Duodenal mucosa (tissue), 2 donors: ENCODE measurements around the gene PRDX5.
"Not testable (repeated sequence)": the region's sequence is repeated elsewhere in the genome, so short reads cannot be mapped to it uniquely, and the experiment has no call there.

Experiments used
- H3K27ac ChIP-seq: one replicate; pipeline ENCODE4 v1.7.0; 2013; ENCODE audit warnings: low read depth, low read length
- H3K27me3 ChIP-seq, 2 donors: one replicate each; pipeline ENCODE4 v1.7.0; 2013; ENCODE audit warnings: low read length in 2 of 2, control low read depth in 1 of 2; ENCODE audit not compliant: insufficient read depth in 2 of 2, control insufficient read depth in 1 of 2
- H3K36me3 ChIP-seq, 2 donors: one replicate each; pipeline ENCODE4 v1.7.0; 2013; ENCODE audit warnings: low read length in 2 of 2, control low read depth in 1 of 2; ENCODE audit not compliant: insufficient read depth in 2 of 2, control insufficient read depth in 1 of 2
- H3K4me1 ChIP-seq, 2 donors: one replicate each; pipeline ENCODE4 v1.7.0; 2013; ENCODE audit warnings: low read length in 2 of 2, control low read depth in 1 of 2; ENCODE audit not compliant: insufficient read depth in 2 of 2, control insufficient read depth in 1 of 2
- H3K4me3 ChIP-seq, 2 donors: one replicate each; pipeline ENCODE4 v1.7.0; 2013; ENCODE audit warnings: low read length in 2 of 2, low read depth in 1 of 2
- H3K9ac ChIP-seq, 2 donors: one replicate each; pipeline ENCODE4 v1.7.0; 2013; ENCODE audit warnings: low read length in 2 of 2, low read depth in 1 of 2
- H3K9me3 ChIP-seq, 2 donors: one replicate each; pipeline ENCODE4 v1.7.0; 2013; ENCODE audit warnings: low read length in 2 of 2, control low read depth in 1 of 2; ENCODE audit not compliant: control insufficient read depth in 1 of 2

Gene PRDX5

GRCh38 chr11:64317325-64317960 is 478 bp upstream of the PRDX5 start, which contains the start of gene TRMT112:
Gene TRMT112, minus strand, starts transcription at chr11:64317559. Its CDS starts 33 bp downstream, at chr11:64317526.
- Histone ChIP-seq H3K9me3 (no peaks in the 10 kb centered on the region), H3K9ac (peak within 1 kb of the TSS; percentile 79 to 95), H3K4me3 (peak within 1 kb of the TSS; percentile 75 to 87), H3K27ac (peak within 1 kb of the TSS; percentile 98), H3K36me3 (peaks cover 25 to 34% of the 10 kb centered on the region in 2 donors), H3K4me1 (peaks cover 44 to 62% of the 10 kb centered on the region in 2 donors), H3K27me3 (no peaks in the 10 kb centered on the region)

GRCh38 chr11:64318766-64319761 is 1.1 kb downstream of the PRDX5 start:
- H3K36me3 ChIP-seq = peaks cover 21 to 29% of the 10 kb centered on the region in 2 donors
- H3K4me3 ChIP-seq = peak overlapping the region; percentile 75 to 87
- peaks cover 34 to 52% of the 10 kb centered on the region in 2 donors for H3K4me1 ChIP-seq

GRCh38 chr11:64320556-64320955 is 2.6 kb downstream of the PRDX5 start:
- no peak overlapping the region for H3K4me3 ChIP-seq
- peaks cover 8 to 14% of the 10 kb centered on the region in 2 donors for H3K36me3 ChIP-seq
- peaks cover 28 to 41% of the 10 kb centered on the region in 2 donors for H3K4me1 ChIP-seq
- no peaks in the 10 kb centered on the region for H3K9me3 ChIP-seq
- no peak overlapping the region for H3K27ac ChIP-seq
- H3K9ac ChIP-seq = no peak overlapping the region
- H3K27me3 ChIP-seq = no peaks in the 10 kb centered on the region

More at GRCh38 chr11:64318766-64319761, 1.1 kb downstream of the PRDX5 start:
- H3K9ac ChIP-seq = peak overlapping the region; percentile 79 to 95
- no peaks in the 10 kb centered on the region for H3K9me3 ChIP-seq
- no peaks in the 10 kb centered on the region for H3K27me3 ChIP-seq
- peak overlapping the region; percentile 98 for H3K27ac ChIP-seq

GRCh38 chr11:64321026-64321425 is 3.1 kb downstream of the PRDX5 start:
- Histone ChIP-seq H3K4me1 (peaks cover 27 to 39% of the 10 kb centered on the region in 2 donors), H3K9ac (peak overlapping the region; percentile 39 to 47), H3K36me3 (peaks cover 6 to 9% of the 10 kb centered on the region in 2 donors), H3K4me3 (no peak overlapping the region), H3K27ac (no peak overlapping the region), H3K27me3 (no peaks in the 10 kb centered on the region), H3K9me3 (no peaks in the 10 kb centered on the region)

GRCh38 chr11:64321533-64321932 is 3.6 kb downstream of the PRDX5 start:
- Histone ChIP-seq H3K27ac (peak overlapping the region; percentile 32), H3K9ac (peak overlapping the region; percentile 39 to 47), H3K4me1 (peaks cover 23 to 34% of the 10 kb centered on the region in 2 donors)

GRCh38 chr11:64322925-64323260 is 5.0 kb downstream of the PRDX5 start:
- Histone ChIP-seq H3K27me3 (no peaks in the 10 kb centered on the region), H3K4me1 (peaks cover 23 to 33% of the 10 kb centered on the region in 2 donors), H3K4me3 (no peak overlapping the region), H3K9ac (no peak overlapping the region), H3K27ac (no peak overlapping the region), H3K9me3 (no peaks in the 10 kb centered on the region), H3K36me3 (peaks cover 4 to 6% of the 10 kb centered on the region in 2 donors)

More at GRCh38 chr11:64321533-64321932, 3.6 kb downstream of the PRDX5 start:
- Histone ChIP-seq H3K27me3 (no peaks in the 10 kb centered on the region), H3K4me3 (no peak overlapping the region), H3K9me3 (no peaks in the 10 kb centered on the region), H3K36me3 (peaks cover 4 to 6% of the 10 kb centered on the region in 2 donors)

GRCh38 chr11:64323373-64323772 is 5.5 kb downstream of the PRDX5 start:
- no peak overlapping the region for H3K27ac ChIP-seq

GRCh38 chr11:64323984-64324383 is 6.1 kb downstream of the PRDX5 start:
- not testable (repeated sequence) for H3K27ac ChIP-seq

More at GRCh38 chr11:64323373-64323772, 5.5 kb downstream of the PRDX5 start:
- Histone ChIP-seq H3K36me3 (peaks cover 4 to 6% of the 10 kb centered on the region in 2 donors), H3K9me3 (no peaks in the 10 kb centered on the region), H3K4me3 (no peak overlapping the region), H3K9ac (no peak overlapping the region), H3K27me3 (no peaks in the 10 kb centered on the region), H3K4me1 (peaks cover 23 to 35% of the 10 kb centered on the region in 2 donors)

GRCh38 chr11:64324692-64325469 is 7.0 kb downstream of the PRDX5 start:
- H3K4me1 ChIP-seq = peaks cover 23 to 35% of the 10 kb centered on the region in 2 donors
- no peak overlapping the region for H3K27ac ChIP-seq
- no peaks in the 10 kb centered on the region for H3K27me3 ChIP-seq
- no peak overlapping the region for H3K9ac ChIP-seq
- no peaks in the 10 kb centered on the region for H3K9me3 ChIP-seq
- H3K36me3 ChIP-seq = peaks cover 4 to 6% of the 10 kb centered on the region in 2 donors
- H3K4me3 ChIP-seq = no peak overlapping the region

More at GRCh38 chr11:64323984-64324383, 6.1 kb downstream of the PRDX5 start:
- not testable (repeated sequence) for H3K4me3 ChIP-seq, H3K27me3 ChIP-seq, H3K36me3 ChIP-seq, H3K9me3 ChIP-seq, H3K9ac ChIP-seq
- H3K4me1 ChIP-seq = peaks cover 21 to 33% of the 10 kb centered on the region in 2 donors
